GM18858 (cell line): ENCODE results near the gene NEGR1.

ENCODE experiments used
- ATAC-seq: cut with Tn5 transposase; IDR thresholded peaks from one replicate; pipeline ENCODE4 v1.9.1; 2021; ENCODE audit not compliant: unreplicated experiment

The NEGR1 gene

DNA sequence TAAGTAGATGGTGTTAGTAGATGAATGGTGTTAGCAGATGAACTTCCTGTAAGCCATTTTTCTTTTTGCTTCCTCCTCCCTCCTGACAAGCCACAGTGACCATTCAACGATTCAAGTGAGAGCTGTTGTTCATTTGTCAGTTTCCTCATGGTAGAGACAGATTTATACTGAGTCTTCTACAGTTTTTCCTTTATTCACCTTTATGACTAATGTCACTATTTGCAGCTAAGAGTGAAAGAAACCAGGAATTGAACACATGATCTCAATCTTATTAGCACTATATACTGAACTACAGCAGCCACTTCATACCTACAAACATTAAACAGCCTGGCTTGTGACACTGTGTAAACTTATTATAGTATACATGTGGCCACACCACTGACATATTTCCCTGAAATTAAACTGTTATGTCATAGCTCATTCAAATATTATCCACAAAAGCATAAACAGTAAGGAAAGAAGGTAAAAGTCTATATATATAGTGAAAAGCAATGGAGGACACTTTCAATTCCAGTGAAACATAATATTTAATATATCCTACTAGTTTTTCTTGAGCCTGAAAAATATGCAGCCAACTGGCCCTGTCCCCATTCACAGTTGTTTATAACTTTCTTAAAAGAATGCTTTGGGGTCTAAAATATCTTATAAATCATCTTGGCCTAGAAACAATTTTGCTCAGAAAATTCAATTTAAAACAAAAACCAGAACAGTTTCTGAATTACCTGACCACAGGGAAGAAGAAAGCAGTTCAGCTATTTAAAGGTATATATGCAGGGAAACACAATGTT lies 634.6 kb downstream of the NEGR1 start:
- ATAC-seq = no peak

GRCh38 chr1:71645015-71645414 lies 637.3 kb downstream of the NEGR1 start:
- ATAC-seq = no peak

GRCh38 chr1:71641903-71642302 lies 640.4 kb downstream of the NEGR1 start:
- ATAC-seq = no peak

DNA sequence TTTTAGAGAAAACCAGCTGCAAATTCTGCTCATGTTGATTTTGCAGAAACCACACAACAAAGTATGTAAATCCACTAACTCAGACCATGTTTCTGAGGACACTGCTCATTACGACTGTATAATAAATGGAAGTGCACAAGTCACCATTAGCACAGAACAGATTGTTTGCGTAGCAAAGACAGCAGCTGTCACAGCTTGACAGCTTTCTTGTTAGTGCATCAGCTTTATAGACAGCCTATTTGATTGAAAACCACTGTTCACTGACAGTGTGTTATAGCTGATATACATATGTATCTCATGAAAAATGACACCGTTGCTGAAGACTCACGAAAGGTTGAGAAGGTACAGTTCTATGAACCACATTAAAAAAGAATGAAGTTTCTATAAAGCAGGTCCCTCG lies 641.3 kb downstream of the NEGR1 start:
- no peak for ATAC-seq

DNA sequence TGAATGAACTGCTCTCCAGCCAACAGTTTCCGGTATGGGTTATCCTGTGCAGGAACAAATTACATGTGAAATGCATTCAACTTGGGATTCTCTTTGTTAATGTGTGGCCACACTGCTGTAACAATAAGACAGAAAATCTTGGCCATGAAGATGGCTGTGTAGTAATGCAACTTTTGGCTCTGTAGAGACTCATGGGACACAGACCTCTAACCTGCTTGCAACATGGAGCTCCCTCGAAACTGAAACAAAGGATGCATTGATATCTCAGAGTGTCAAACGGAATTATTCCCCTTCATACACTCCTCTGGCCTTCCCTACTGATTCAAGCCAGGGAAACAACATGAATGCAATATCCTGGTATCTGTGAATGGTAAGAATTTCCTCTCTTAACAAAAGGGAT lies 642.2 kb downstream of the NEGR1 start:
- no peak for ATAC-seq

DNA sequence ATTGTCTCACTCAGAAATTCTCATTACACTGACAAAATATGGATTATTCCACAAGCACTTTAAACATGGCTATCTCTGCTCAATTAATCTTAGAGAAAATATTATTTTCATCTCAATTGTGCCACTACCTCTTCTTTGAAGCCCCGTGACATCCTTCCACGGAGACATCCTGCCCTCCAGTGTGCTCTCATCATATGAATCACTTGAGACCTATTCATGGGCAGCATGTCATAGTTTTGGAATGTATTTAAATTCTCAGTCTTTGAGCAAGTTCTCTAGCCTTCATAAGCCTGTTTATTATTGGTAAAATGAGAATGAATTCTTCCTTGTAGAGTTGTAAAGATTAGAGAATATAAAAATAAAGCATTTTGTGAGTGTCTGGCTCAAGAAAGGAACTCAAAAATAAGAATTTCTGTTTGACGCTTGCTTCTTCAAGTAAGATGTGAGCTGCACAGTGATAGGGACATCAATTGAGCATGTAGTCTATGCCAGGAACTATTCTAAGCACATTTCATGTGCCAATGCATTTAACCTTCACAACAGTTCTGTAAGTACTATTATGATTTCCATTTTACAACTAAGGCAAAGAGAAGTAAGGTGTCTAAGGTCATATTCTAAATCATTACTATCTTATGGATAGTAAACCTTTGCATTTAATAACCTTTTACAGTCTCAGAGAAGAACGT lies 644.1 kb downstream of the NEGR1 start:
- ATAC-seq = no peak

DNA sequence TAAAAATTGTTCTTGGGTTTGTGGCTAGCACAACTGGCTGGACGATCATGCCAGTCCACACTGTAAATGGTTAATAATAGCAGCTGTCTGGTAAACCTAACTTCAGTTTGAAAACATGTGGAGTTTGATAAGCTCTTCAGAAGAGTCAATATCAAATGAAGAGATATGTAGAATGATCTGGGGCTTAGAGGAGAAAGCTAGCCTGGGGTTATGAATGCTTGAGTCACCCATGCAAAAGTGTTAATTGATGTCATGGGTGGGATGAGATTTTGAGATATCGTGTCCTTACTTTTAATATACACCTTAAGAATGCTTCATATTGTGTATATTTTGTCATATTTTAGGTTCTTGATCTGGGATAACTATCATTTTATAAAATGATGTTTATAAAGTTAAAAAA lies 646.8 kb downstream of the NEGR1 start:
- ATAC-seq = no peak

DNA sequence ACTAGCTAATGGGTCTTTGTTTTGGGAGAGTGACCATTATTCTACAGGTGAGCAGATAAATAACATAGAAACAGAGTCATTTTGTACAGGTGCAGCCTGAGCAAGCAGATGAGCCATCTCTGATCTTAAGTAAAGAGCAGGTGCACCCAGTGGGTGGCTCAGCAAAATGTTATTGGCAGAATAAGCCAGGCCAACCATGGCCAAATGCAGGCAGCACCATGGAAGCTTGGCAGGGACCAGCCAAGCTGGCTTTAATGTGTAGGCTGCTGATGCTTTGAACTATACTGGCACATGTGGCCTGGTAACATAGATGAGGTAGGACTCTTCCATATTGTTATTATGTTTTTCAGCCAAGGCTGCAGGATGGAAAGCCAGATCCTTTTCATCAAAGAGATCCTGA lies 648.2 kb downstream of the NEGR1 start:
- ATAC-seq = no peak

- ATAC-seq = no peak
Measured at GRCh38 chr1:71630073-71630472, 652.3 kb downstream of the NEGR1 start.

- ATAC-seq = no peak
Measured at GRCh38 chr1:71625004-71625403, 657.3 kb downstream of the NEGR1 start.

DNA sequence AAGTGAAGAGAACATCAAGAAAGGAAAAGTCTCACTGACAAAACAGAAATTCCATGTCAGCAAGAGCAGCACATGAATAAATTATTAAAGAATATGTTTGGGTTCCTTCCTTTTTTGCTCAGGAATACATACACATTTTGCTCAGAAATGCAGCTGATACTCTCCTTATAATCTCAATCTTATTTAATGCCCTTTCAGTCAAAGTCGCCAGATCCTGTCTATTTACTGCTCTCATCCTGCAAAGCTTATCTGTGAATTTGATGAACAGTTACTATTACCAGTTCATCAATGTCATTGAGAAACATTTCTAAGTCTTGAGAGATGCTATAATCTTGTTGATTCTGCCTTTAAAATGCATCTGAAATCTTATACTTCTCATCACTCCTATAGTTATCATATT lies 658.5 kb downstream of the NEGR1 start:
- no peak for ATAC-seq

DNA sequence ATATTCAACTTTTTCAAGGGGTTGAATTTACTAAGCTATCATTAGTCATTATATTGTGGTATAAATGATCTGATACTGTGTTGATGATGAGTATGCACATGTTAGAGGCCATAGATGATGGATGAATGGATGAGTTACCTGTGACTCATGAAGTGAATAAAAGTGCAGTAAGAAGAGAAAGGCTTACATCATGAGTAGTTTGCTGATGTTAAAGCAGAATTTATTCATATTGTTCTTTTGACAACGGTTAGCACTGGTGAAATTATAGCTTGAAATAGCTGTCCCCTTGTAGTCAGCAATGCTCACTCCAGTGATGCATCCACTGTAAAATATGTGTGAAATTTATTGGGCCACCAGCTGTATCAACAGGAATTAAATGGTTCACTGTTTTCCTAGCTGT lies 660.6 kb downstream of the NEGR1 start:
- ATAC-seq = no peak

- ATAC-seq = no peak
Measured at GRCh38 chr1:71618766-71619530, 663.4 kb downstream of the NEGR1 start.

- ATAC-seq = no peak
Measured at GRCh38 chr1:71618191-71618590, 664.1 kb downstream of the NEGR1 start.

GRCh38 chr1:71610476-71610875 lies 671.9 kb downstream of the NEGR1 start:
- no peak for ATAC-seq

DNA sequence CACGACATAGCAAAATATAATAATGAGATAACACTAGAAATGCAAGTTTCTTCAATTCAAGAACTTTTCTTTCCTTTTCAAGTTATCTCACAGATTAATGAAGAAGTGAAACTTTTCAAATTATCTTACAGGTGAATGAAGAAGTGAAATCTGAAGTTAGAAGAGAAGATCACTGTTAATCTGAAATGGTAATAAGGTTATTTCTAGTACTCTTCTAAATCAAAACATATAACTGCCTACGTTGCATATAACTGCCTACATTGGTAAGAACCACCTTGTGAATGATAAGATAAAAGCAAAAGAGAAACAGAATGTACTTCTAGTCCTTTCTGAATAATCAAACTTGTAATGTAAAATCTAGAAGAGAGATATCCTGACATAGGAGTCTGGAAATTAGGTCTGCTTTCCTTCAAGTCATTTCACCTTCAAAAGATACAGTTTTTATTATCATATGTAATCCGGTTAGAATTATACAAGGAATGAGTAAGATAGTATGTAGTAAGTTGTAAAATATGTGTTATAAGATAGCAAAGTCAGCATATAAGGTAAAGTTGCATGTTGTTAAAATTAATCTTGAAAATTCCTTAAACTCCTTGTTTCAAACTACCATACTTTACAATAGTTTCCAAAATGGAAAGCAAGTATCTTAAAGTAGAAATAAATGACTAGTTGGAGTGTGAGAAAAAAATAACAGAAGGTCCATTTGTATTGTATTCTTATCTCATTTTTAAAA lies 679.1 kb downstream of the NEGR1 start:
- ATAC-seq = no peak

- no peak for ATAC-seq
Measured at GRCh38 chr1:71600023-71600422, 682.3 kb downstream of the NEGR1 start.

- ATAC-seq = no peak
Measured at GRCh38 chr1:71599306-71599705, 683.0 kb downstream of the NEGR1 start.

GRCh38 chr1:71593523-71593922 lies 688.8 kb downstream of the NEGR1 start:
- ATAC-seq = no peak

DNA sequence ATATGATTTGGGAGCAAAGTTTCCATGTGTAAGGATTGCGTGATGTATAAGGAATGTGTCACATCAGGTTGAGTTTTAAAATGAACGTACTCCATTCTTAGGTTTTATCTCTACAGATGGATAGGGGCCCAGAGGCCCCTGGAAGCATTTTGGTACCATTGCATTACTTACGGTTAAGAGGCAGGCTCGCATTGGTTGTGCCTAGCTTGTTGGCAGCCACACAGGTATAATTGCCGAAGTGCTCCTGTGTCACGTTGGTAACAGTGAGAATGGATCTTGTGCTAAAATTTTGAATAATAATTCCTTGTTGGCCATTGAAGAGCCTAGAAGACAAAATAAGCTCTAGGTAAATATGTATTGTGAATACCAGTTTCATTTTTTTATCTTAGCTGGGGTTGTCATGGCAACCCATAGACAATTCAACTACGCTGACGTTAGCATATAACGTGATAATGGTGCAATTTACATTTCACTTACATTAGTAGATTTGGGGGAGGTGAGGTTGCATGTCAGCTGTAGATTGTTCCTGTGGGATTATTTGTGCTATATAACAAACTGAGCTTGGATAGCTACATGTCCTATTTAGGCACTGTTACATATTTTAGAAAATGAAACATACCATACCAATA lies 689.6 kb downstream of the NEGR1 start:
- no peak for ATAC-seq

GRCh38 chr1:71589005-71589404 lies 693.3 kb downstream of the NEGR1 start:
- no peak for ATAC-seq
